Chondrocyte (in vitro differentiated cells): ENCODE results near the gene URM1. TPM values are rescaled to one million over a fixed set of nuclear protein-coding genes. Genes with fewer than 3 reads are reported as not detected.

ENCODE experiments used
- DNase-seq: peaks from one replicate; pipeline ENCODE4 v3.0.0; 2021; ENCODE audit warnings: mixed read lengths, low spot score
- H3K27ac Mint-ChIP-seq: one replicate; pipeline ENCODE4 v1.8.0; 2021; ENCODE audit warnings: mild to moderate bottlenecking, moderate library complexity, mixed read lengths; ENCODE audit not compliant: unreplicated experiment
- H3K27me3 Mint-ChIP-seq: 2 replicates; pipeline ENCODE4 v1.8.0; 2021; ENCODE audit warnings: low read depth, mixed read lengths
- H3K36me3 Mint-ChIP-seq: 2 replicates; pipeline ENCODE4 v1.8.0; 2021; ENCODE audit warnings: low read depth, mixed read lengths
- H3K4me1 Mint-ChIP-seq: 2 replicates; pipeline ENCODE4 v1.8.0; 2021; ENCODE audit warnings: low read depth, mild to moderate bottlenecking, mixed read lengths
- H3K4me3 Mint-ChIP-seq: one replicate; pipeline ENCODE4 v1.8.0; 2021; ENCODE audit warnings: mild to moderate bottlenecking, moderate library complexity, mixed read lengths; ENCODE audit not compliant: unreplicated experiment
- H3K9me3 Mint-ChIP-seq: 2 replicates; pipeline ENCODE4 v1.8.0; 2021; ENCODE audit warnings: low read depth, mixed read lengths
- microRNA-seq: library from miRNA; unstranded; fragments of <30 nt; microRNA quantifications from one replicate; pipeline ENCODE4 v1.2.0, GENCODE V29; 2020; ENCODE audit warnings: borderline number of aligned reads
- total RNA-seq: library from RNA; stranded (reverse); gene quantifications from 3 replicates; pipeline ENCODE4 v1.2.1, GENCODE V29; 2021
- TF ChIP-seq, protein P1 (sequence below): fragments of 200-600 bp; sonication (generic); IDR thresholded peaks from 2 replicates; pipeline ENCODE4 v1.5.0; 2021; ENCODE audit warnings: antibody characterized with exemption, mild to moderate bottlenecking, moderate library complexity

Gene URM1
- total RNA-seq, 1 donor from 2014 or later, result 50.5 TPM

DNA sequence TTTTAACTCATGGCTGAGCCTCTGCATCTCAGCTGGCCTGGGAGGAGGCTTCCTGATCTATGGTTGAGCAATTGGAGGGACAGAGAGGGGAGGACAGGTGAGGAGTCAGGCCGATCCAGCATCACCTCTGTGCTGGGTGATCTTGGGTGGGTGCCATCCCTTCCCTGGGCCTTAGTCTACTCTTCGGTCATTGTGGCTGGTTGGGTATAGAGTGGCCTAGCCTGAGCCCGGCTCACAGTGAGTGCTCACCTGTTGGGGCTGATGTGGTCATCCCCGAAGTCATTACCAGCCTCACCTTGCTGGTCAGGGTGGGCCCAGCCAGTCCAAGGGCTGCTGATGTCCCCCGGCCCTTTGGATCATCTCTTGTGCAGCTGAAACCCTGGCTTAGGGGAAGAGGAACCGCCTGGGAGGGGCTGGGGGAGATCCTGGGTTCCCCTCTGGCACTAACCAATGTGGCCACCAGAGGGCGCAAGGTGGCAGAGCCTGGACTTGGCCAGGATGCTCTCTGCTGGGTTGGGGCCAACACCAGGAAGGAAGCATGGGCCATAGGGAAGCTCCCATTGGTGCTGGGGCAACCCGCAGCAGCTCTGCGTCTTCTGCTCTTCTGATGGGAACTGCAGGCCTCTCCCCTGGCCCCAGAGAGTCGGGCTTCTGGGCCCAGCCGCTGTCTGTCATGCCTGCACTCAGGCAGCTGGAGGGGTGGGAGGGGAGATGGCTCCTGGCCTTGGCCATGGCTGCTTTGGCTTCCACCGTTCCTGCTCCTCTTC lies 67.4 kb downstream of the URM1 start:
- Mint-ChIP-seq H3K9me3 (no peaks in the 10 kb centered on the region), H3K27ac (no peak overlapping the region), H3K36me3 (peaks cover 5% of the 10 kb centered on the region), H3K4me1 (peaks cover 2% of the 10 kb centered on the region), H3K27me3 (no peaks in the 10 kb centered on the region), H3K4me3 (no peak overlapping the region)
- no peak for DNase-seq
- TF ChIP-seq, protein P1, sequence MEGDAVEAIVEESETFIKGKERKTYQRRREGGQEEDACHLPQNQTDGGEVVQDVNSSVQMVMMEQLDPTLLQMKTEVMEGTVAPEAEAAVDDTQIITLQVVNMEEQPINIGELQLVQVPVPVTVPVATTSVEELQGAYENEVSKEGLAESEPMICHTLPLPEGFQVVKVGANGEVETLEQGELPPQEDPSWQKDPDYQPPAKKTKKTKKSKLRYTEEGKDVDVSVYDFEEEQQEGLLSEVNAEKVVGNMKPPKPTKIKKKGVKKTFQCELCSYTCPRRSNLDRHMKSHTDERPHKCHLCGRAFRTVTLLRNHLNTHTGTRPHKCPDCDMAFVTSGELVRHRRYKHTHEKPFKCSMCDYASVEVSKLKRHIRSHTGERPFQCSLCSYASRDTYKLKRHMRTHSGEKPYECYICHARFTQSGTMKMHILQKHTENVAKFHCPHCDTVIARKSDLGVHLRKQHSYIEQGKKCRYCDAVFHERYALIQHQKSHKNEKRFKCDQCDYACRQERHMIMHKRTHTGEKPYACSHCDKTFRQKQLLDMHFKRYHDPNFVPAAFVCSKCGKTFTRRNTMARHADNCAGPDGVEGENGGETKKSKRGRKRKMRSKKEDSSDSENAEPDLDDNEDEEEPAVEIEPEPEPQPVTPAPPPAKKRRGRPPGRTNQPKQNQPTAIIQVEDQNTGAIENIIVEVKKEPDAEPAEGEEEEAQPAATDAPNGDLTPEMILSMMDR, result peak; percentile 94

DNA sequence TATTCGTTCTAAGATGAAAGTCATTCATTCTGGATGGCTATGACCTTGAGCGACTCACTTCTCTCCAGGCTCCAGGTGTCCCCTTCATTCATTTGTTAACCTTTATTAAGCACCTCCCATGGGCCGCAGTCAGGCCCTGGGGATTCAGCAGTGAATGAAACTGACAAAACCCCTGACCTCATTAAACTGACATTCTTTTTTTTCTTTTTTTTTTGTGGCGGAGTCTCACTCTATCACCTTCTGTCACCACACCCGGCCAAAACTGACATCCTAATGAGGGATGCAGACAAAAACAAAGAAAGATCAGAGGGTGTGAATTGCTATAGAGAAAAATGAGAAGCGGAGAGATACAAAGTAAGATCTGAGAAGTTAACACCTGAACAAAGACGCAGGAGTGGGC lies 68.1 kb downstream of the URM1 start:
- peaks cover 2% of the 10 kb centered on the region for H3K4me1 Mint-ChIP-seq
- peaks cover 5% of the 10 kb centered on the region for H3K36me3 Mint-ChIP-seq
- no peak overlapping the region for H3K4me3 Mint-ChIP-seq
- TF ChIP-seq, protein P1, result no peak
- DNase-seq, result no peak
- H3K27me3 Mint-ChIP-seq, result no peaks in the 10 kb centered on the region
- no peak overlapping the region for H3K27ac Mint-ChIP-seq
- no peaks in the 10 kb centered on the region for H3K9me3 Mint-ChIP-seq

Small RNA genes within 50 kb of the gene (microRNA-seq; reads per million reads assigned to microRNA genes)
- not detected for gene MIR219B

Other genes with a start within 250 kb of the URM1 start
- gene PTGES2, start 243.6 kb upstream of the URM1 start, total RNA-seq, result 43.5 to 53.6 TPM (median 49.3 TPM) in 3 replicates
- not detected in 3 replicates for gene LCN2, start 221.9 kb upstream of the URM1 start, total RNA-seq
- gene BBLN, start 211.1 kb upstream of the URM1 start, total RNA-seq, result 78.8 to 85.3 TPM (median 80.2 TPM) in 3 replicates
- 130 to 147 TPM (median 140 TPM) in 3 replicates for gene CIZ1, start 179.8 kb upstream of the URM1 start, total RNA-seq
- 87.0 to 127 TPM (median 91.9 TPM) in 3 replicates for gene DNM1, start 168.0 kb upstream of the URM1 start, total RNA-seq
- 201 to 243 TPM (median 210 TPM) in 3 replicates for gene GOLGA2, start 95.4 kb upstream of the URM1 start, total RNA-seq
- gene SWI5, start 95.1 kb upstream of the URM1 start, total RNA-seq, result 29.4 to 33.7 TPM (median 31.7 TPM) in 3 replicates
- 19.8 to 22.2 TPM (median 20.8 TPM) in 3 replicates for gene TRUB2, start 48.9 kb upstream of the URM1 start, total RNA-seq
- 19.7 to 37.5 TPM (median 24.5 TPM) in 3 replicates for gene COQ4, start 48.5 kb upstream of the URM1 start, total RNA-seq
- 38.4 to 42.1 TPM (median 41.7 TPM) in 3 replicates for gene SLC27A4, start 30.8 kb upstream of the URM1 start, total RNA-seq
- gene CERCAM, start 49.5 kb downstream of the URM1 start, total RNA-seq, result 217 to 282 TPM (median 280 TPM) in 3 replicates
- 25.6 to 34.1 TPM (median 28.7 TPM) in 3 replicates for gene ODF2, start 84.6 kb downstream of the URM1 start, total RNA-seq
- 12.3 to 18.1 TPM (median 12.8 TPM) in 3 replicates for gene GLE1, start 133.3 kb downstream of the URM1 start, total RNA-seq
- 376 to 419 TPM (median 378 TPM) in 3 replicates for gene SPTAN1, start 181.2 kb downstream of the URM1 start, total RNA-seq